ENCODE measurements around the gene PCYT2. TPM values are rescaled to one million over a fixed set of nuclear protein-coding genes. Genes with fewer than 3 reads are reported as not detected.
A peak's percentile ranks its signal among the peaks of the same experiment; 100 is the strongest.

Gene PCYT2
- total and polyA plus RNA-seq, 10 of the 15 experiments (the other 5 are each of a cell fraction or from before 2014, with no cell fraction given): 0.63 to 72.0 (median 45.0) TPM

DNA sequence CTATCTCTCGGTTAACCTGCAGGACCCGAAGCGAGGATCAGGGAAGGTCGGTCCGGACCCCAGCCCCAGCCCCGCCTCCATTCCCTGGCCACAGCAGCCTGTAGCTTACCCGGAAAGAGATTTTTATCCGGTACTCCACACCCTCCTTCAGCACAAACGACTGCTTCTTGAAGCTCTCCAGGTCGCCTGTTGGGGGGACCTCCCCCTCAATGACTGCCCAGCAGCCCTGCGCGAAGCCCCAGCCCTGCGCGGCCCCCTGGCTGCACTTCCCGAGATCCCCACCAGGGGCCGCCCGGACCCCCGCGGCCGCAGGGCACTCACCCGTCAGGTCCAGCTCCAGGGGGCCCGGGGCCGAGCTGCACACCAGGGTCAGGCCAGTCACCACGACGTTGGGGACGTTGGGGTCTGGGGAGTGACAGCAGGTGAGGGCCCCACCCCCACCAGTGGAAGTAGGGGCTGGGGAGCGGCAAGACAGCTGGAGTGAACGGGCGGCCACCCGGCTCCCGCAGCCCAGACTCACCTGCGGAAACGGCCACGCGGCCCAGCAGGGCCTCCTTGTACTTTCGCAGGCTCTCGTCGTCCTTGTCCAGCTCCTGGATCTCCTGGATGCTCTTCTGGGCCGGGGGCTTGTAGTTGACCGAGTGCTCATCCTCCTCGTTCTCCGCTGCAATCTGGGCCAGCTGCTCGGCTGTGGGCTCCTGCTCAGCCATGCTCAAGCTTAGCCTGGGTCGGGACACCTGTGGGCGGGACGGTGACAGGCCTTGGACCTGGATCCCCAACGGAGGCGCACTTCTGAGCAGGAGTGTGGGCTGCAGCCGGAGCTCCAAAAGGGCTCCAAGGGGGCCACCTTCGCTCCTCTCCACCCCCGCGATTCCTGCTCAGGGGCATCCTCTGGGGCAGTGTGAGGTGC lies 41.7 kb downstream of the PCYT2 start (continued):
- no peak for TF ChIP-seq HDAC6 (IDR thresholded peaks at IDR 0.05; ENCODE audit: unreplicated experiment)
- no peak for TF ChIP-seq SMAD5 (IDR thresholded peaks at IDR 0.05; ENCODE audit: low read depth)
- TF ChIP-seq, protein P1, sequence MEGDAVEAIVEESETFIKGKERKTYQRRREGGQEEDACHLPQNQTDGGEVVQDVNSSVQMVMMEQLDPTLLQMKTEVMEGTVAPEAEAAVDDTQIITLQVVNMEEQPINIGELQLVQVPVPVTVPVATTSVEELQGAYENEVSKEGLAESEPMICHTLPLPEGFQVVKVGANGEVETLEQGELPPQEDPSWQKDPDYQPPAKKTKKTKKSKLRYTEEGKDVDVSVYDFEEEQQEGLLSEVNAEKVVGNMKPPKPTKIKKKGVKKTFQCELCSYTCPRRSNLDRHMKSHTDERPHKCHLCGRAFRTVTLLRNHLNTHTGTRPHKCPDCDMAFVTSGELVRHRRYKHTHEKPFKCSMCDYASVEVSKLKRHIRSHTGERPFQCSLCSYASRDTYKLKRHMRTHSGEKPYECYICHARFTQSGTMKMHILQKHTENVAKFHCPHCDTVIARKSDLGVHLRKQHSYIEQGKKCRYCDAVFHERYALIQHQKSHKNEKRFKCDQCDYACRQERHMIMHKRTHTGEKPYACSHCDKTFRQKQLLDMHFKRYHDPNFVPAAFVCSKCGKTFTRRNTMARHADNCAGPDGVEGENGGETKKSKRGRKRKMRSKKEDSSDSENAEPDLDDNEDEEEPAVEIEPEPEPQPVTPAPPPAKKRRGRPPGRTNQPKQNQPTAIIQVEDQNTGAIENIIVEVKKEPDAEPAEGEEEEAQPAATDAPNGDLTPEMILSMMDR (IDR thresholded peaks at IDR 0.05 in 2 of 3, conservative IDR thresholded peaks at IDR 0.05 in 1 of 3; ENCODE audit: control insufficient read depth in 2 of 3, extremely low read depth in 1 of 3, insufficient read depth in 1 of 3, low read depth in 3 of 3, low read length in 3 of 3): peak; percentile 77 to 99 (median 89)
- no peak for TF ChIP-seq CBFB (IDR thresholded peaks at IDR 0.05; ENCODE audit: low read depth)
- TF ChIP-seq POLR2AphosphoS5 (IDR thresholded peaks at IDR 0.05; ENCODE audit: low read length): peak; percentile 23; the same call in 1 of the 2 replicates
- TF ChIP-seq, protein P2, sequence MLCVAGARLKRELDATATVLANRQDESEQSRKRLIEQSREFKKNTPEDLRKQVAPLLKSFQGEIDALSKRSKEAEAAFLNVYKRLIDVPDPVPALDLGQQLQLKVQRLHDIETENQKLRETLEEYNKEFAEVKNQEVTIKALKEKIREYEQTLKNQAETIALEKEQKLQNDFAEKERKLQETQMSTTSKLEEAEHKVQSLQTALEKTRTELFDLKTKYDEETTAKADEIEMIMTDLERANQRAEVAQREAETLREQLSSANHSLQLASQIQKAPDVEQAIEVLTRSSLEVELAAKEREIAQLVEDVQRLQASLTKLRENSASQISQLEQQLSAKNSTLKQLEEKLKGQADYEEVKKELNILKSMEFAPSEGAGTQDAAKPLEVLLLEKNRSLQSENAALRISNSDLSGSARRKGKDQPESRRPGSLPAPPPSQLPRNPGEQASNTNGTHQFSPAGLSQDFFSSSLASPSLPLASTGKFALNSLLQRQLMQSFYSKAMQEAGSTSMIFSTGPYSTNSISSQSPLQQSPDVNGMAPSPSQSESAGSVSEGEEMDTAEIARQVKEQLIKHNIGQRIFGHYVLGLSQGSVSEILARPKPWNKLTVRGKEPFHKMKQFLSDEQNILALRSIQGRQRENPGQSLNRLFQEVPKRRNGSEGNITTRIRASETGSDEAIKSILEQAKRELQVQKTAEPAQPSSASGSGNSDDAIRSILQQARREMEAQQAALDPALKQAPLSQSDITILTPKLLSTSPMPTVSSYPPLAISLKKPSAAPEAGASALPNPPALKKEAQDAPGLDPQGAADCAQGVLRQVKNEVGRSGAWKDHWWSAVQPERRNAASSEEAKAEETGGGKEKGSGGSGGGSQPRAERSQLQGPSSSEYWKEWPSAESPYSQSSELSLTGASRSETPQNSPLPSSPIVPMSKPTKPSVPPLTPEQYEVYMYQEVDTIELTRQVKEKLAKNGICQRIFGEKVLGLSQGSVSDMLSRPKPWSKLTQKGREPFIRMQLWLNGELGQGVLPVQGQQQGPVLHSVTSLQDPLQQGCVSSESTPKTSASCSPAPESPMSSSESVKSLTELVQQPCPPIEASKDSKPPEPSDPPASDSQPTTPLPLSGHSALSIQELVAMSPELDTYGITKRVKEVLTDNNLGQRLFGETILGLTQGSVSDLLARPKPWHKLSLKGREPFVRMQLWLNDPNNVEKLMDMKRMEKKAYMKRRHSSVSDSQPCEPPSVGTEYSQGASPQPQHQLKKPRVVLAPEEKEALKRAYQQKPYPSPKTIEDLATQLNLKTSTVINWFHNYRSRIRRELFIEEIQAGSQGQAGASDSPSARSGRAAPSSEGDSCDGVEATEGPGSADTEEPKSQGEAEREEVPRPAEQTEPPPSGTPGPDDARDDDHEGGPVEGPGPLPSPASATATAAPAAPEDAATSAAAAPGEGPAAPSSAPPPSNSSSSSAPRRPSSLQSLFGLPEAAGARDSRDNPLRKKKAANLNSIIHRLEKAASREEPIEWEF (IDR thresholded peaks at IDR 0.05; ENCODE audit: insufficient replicate concordance, low read depth, low read length): no peak
- TF ChIP-seq, protein P3, sequence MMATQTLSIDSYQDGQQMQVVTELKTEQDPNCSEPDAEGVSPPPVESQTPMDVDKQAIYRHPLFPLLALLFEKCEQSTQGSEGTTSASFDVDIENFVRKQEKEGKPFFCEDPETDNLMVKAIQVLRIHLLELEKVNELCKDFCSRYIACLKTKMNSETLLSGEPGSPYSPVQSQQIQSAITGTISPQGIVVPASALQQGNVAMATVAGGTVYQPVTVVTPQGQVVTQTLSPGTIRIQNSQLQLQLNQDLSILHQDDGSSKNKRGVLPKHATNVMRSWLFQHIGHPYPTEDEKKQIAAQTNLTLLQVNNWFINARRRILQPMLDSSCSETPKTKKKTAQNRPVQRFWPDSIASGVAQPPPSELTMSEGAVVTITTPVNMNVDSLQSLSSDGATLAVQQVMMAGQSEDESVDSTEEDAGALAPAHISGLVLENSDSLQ (IDR thresholded peaks at IDR 0.05): no peak
- TF ChIP-seq YY1 (IDR thresholded peaks at IDR 0.05; ENCODE audit: low read depth, low read length): 0 out of 2 replicates have a peak, but pooled peaks have one; percentile 45
- TF ChIP-seq EP300 (IDR thresholded peaks at IDR 0.05; ENCODE audit: borderline replicate concordance in 1 of 2, control insufficient read depth in 1 of 2, low read depth in 2 of 2, low read length in 2 of 2): no peak
- no peak for TF ChIP-seq EED (IDR thresholded peaks at IDR 0.05; ENCODE audit: low read depth)
- TF ChIP-seq FOXK2 (IDR thresholded peaks at IDR 0.05): no peak
- no peak for TF ChIP-seq BRCA1 (IDR thresholded peaks at IDR 0.05; ENCODE audit: low read depth, low read length)
- TF ChIP-seq, protein P4, sequence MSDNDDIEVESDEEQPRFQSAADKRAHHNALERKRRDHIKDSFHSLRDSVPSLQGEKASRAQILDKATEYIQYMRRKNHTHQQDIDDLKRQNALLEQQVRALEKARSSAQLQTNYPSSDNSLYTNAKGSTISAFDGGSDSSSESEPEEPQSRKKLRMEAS (IDR thresholded peaks at IDR 0.05; ENCODE audit: low read depth, low read length): peak; percentile 48; the same call in 1 of the 2 replicates
- TF ChIP-seq SREBF1 (IDR thresholded peaks at IDR 0.05; ENCODE audit: low read length): no peak
- TF ChIP-seq PAX8 (IDR thresholded peaks at IDR 0.05): no peak
- TF ChIP-seq, protein P5, sequence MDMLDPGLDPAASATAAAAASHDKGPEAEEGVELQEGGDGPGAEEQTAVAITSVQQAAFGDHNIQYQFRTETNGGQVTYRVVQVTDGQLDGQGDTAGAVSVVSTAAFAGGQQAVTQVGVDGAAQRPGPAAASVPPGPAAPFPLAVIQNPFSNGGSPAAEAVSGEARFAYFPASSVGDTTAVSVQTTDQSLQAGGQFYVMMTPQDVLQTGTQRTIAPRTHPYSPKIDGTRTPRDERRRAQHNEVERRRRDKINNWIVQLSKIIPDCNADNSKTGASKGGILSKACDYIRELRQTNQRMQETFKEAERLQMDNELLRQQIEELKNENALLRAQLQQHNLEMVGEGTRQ (IDR thresholded peaks at IDR 0.05; ENCODE audit: borderline replicate concordance, low read depth, low read length): no peak
- no peak for TF ChIP-seq RELA (IDR thresholded peaks at IDR 0.05; ENCODE audit: borderline replicate concordance, partially characterized antibody)
- TF ChIP-seq TCF3 (IDR thresholded peaks at IDR 0.05; ENCODE audit: borderline replicate concordance, insufficient read depth, low read depth, low read length): 0 out of 2 replicates have a peak, but pooled peaks have one; percentile 13
- no peak for TF ChIP-seq SIX5 (IDR thresholded peaks at IDR 0.05; ENCODE audit: low read depth, low read length, severe bottlenecking)
- no peak for TF ChIP-seq BCL11A (IDR thresholded peaks at IDR 0.05; ENCODE audit: low read depth, low read length)

Measured in GM12878 (cell line).